C4-2B (cell line): ENCODE results near the gene ST6GALNAC6.

ENCODE experiments used
- H3K27ac ChIP-seq: fragments of 450-650 bp; 2 replicates; pipeline ENCODE4 v1.5.1; 2017
- CTCF ChIP-seq: fragments of 450-650 bp; conservative IDR thresholded peaks from 2 replicates; pipeline ENCODE4 v1.5.1; 2017; ENCODE audit warnings: mild to moderate bottlenecking
- ZFX ChIP-seq: fragments of 450-650 bp; IDR thresholded peaks from 2 replicates; pipeline ENCODE4 v1.6.1; 2017

The ST6GALNAC6 gene

GRCh38 chr9:127860779-127861178 lies 38.6 kb downstream of the ST6GALNAC6 start:
- TF ChIP-seq ZFX: no peak
- no peak for TF ChIP-seq CTCF
- H3K27ac ChIP-seq: no peak overlapping the region

GRCh38 chr9:127860260-127860659 lies 39.1 kb downstream of the ST6GALNAC6 start:
- no peak overlapping the region for H3K27ac ChIP-seq
- no peak for TF ChIP-seq ZFX
- TF ChIP-seq CTCF: no peak

- H3K27ac ChIP-seq: no peak overlapping the region
- TF ChIP-seq ZFX: no peak
- no peak for TF ChIP-seq CTCF
Observed at GRCh38 chr9:127858041-127858512, 41.3 kb downstream of the ST6GALNAC6 start.

- no peak for TF ChIP-seq ZFX
- no peak for TF ChIP-seq CTCF
- no peak overlapping the region for H3K27ac ChIP-seq
Observed at GRCh38 chr9:127857278-127857677, 42.1 kb downstream of the ST6GALNAC6 start.

GRCh38 chr9:127856729-127857116 lies 42.7 kb downstream of the ST6GALNAC6 start:
- TF ChIP-seq ZFX (no peak), CTCF (no peak)
- no peak overlapping the region for H3K27ac ChIP-seq

- no peak overlapping the region for H3K27ac ChIP-seq
Observed at GRCh38 chr9:127856094-127856728, 43.2 kb downstream of the ST6GALNAC6 start.

GRCh38 chr9:127855522-127855921 lies 43.9 kb downstream of the ST6GALNAC6 start:
- no peak overlapping the region for H3K27ac ChIP-seq
- TF ChIP-seq CTCF: no peak
- TF ChIP-seq ZFX: no peak

More at GRCh38 chr9:127856094-127856728, 43.2 kb downstream of the ST6GALNAC6 start:
- TF ChIP-seq CTCF: no peak
- TF ChIP-seq ZFX: no peak
